ENCODE data around the gene ARMC3. TPM values are rescaled to one million over a fixed set of nuclear protein-coding genes. Genes with fewer than 3 reads are reported as not detected.

ARMC3 gene
- total RNA-seq, 6 experiments from 2014 or later = not detected

- H3K27ac Mint-ChIP-seq = no peak overlapping the region
- no peaks in the 10 kb centered on the region for H3K36me3 Mint-ChIP-seq (ENCODE audit: low read depth)
- H3K9me3 Mint-ChIP-seq = no peaks in the 10 kb centered on the region
- peaks cover 34% of the 10 kb centered on the region for H3K27me3 Mint-ChIP-seq (ENCODE audit: insufficient read depth)
- no peak for DNase-seq
- no peaks in the 10 kb centered on the region for H3K4me1 Mint-ChIP-seq (ENCODE audit: low read depth)
- H3K4me3 Mint-ChIP-seq = no peak overlapping the region
- TF ChIP-seq CTCF (IDR thresholded peaks at IDR 0.05) = no peak
Measured at GRCh38 chr10:22993314-22993713, 65.5 kb downstream of the ARMC3 start.

- no peaks in the 10 kb centered on the region for H3K9me3 Mint-ChIP-seq
- no peaks in the 10 kb centered on the region for H3K36me3 Mint-ChIP-seq (ENCODE audit: low read depth)
- TF ChIP-seq CTCF (IDR thresholded peaks at IDR 0.05) = no peak
- DNase-seq = peak; percentile 58
- peaks cover 35% of the 10 kb centered on the region for H3K27me3 Mint-ChIP-seq (ENCODE audit: insufficient read depth)
- H3K27ac Mint-ChIP-seq = no peak overlapping the region
- no peak overlapping the region for H3K4me3 Mint-ChIP-seq
- H3K4me1 Mint-ChIP-seq (ENCODE audit: low read depth) = no peaks in the 10 kb centered on the region
Measured at GRCh38 chr10:22997096-22997495, 69.2 kb downstream of the ARMC3 start.

- peaks cover 35% of the 10 kb centered on the region for H3K27me3 Mint-ChIP-seq (ENCODE audit: insufficient read depth)
Measured at GRCh38 chr10:22998091-22998490, 70.2 kb downstream of the ARMC3 start.

GRCh38 chr10:22999942-23000341, 72.1 kb downstream of the ARMC3 start:
- H3K4me3 Mint-ChIP-seq = no peak overlapping the region
- H3K27ac Mint-ChIP-seq = no peak overlapping the region
- H3K27me3 Mint-ChIP-seq (ENCODE audit: insufficient read depth) = peaks cover 32% of the 10 kb centered on the region
- no peaks in the 10 kb centered on the region for H3K9me3 Mint-ChIP-seq
- no peak for DNase-seq
- TF ChIP-seq CTCF (IDR thresholded peaks at IDR 0.05) = no peak
- no peaks in the 10 kb centered on the region for H3K4me1 Mint-ChIP-seq (ENCODE audit: low read depth)
- H3K36me3 Mint-ChIP-seq (ENCODE audit: low read depth) = no peaks in the 10 kb centered on the region

More at GRCh38 chr10:22998091-22998490, 70.2 kb downstream of the ARMC3 start:
- no peak overlapping the region for H3K4me3 Mint-ChIP-seq
- DNase-seq = no peak
- H3K4me1 Mint-ChIP-seq (ENCODE audit: low read depth) = no peaks in the 10 kb centered on the region
- H3K36me3 Mint-ChIP-seq (ENCODE audit: low read depth) = no peaks in the 10 kb centered on the region
- no peak overlapping the region for H3K27ac Mint-ChIP-seq
- no peaks in the 10 kb centered on the region for H3K9me3 Mint-ChIP-seq
- no peak for TF ChIP-seq CTCF (IDR thresholded peaks at IDR 0.05)

- Mint-ChIP-seq H3K4me1 (ENCODE audit: low read depth) (no peaks in the 10 kb centered on the region), H3K36me3 (ENCODE audit: low read depth) (no peaks in the 10 kb centered on the region), H3K27me3 (ENCODE audit: insufficient read depth) (peaks cover 32% of the 10 kb centered on the region), H3K9me3 (no peaks in the 10 kb centered on the region), H3K4me3 (no peak overlapping the region), H3K27ac (no peak overlapping the region)
- no peak for DNase-seq
- no peak for TF ChIP-seq CTCF (IDR thresholded peaks at IDR 0.05)
Measured at GRCh38 chr10:23001901-23002516, 74.2 kb downstream of the ARMC3 start.
